Measurements from ENCODE around the gene ULBP1.
"Not testable (repeated sequence)": the region's sequence is repeated elsewhere in the genome, so short reads cannot be mapped to it uniquely, and the experiment has no call there.

GRCh38 chr6:149922091-149922490, 41.7 kb upstream of the ULBP1 start:
- TF ChIP-seq CTCF, POLR2A (IDR thresholded peaks at IDR 0.05): not testable (repeated sequence)
